Ramos (cell line): ENCODE measurements around the gene ZC3H12D.

ENCODE experiments used
- in situ Hi-C: fragments of 300-500 bp; cut with MboI; formaldehyde crosslinking; loops from one replicate; pipeline ENCODE4 v1.14.3; 2022; ENCODE audit warnings: low sequenced_read_pairs; ENCODE audit not compliant: unreplicated experiment

The ZC3H12D gene

DNA sequence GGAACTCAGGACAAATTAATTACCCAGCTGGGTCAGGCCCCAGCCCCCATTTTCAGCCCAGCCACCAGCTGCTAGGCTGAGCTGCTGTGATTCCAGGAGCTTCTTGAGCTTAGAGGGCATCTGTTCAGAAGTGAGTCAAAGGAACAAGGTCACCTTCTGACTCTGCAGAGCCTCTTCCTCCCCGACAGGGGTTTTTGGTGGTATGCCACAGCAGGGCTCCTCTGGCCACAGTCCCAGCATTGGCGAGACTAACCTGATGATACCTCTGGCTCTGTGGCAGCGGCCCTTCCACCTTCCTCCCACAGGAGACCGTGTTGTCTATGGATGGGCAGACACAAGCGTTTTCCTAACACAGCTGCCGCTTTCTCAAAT, 39.7 kb downstream of the ZC3H12D start:
- in situ Hi-C loops = loop anchor here (25.0 kb wide), 1 partner anchor 883 kb away; no protein-coding TSS in a partner anchor

- in situ Hi-C loops = loop anchor here (25.0 kb wide), 1 partner anchor 882 kb away; no protein-coding TSS in a partner anchor
These were observed 40.3 kb downstream of the ZC3H12D start for GRCh38 chr6:149444360-149445094.

DNA sequence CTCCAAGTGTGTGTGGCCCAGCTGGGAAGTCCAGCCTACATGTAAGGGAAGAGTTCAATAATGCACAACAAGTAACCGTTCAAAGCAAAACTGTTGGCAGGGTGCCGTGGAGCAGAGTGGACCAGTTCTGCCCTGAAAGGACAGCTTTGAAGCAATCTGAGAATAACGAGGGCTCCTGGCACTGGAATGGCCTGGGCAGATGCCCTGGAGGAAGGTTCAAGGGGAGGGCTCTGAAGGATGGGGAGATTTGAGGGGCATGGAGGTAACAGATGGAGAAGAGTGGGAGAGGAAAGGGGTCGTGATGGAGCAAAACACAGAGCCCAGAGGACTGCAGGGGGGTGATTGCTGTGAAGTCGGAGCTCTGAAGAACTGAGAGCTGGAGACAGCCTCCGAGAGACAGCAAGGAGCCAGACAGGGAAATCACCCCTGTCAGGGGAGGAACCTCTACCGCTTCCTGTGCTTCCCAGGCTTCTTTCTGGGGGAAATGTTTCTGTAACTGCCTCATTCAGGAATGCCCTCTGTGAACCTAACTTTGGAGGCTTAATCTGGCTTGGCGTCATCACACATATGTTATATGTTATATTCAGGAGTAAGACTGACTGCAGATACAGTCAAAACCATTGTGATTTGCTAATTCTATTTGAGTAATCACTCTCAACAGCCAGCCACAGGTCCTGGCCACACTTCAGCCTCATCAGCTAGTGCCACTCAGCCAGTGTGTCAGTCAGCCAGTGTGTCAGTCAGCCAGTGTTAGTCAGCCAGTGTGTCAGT, 41.2 kb downstream of the ZC3H12D start:
- in situ Hi-C loops = loop anchor here (25.0 kb wide), 1 partner anchor 881 kb away; no protein-coding TSS in a partner anchor

GRCh38 chr6:149441740-149442139, 43.1 kb downstream of the ZC3H12D start:
- in situ Hi-C loops = loop anchor here (25.0 kb wide), 1 partner anchor 879 kb away; no protein-coding TSS in a partner anchor

- in situ Hi-C loops = loop anchor here (25.0 kb wide), 1 partner anchor 879 kb away; no protein-coding TSS in a partner anchor
These were observed 43.8 kb downstream of the ZC3H12D start for GRCh38 chr6:149440735-149441671.

GRCh38 chr6:149439626-149440025, 45.2 kb downstream of the ZC3H12D start:
- in situ Hi-C loops = loop anchor here (25.0 kb wide), 1 partner anchor 877 kb away; no protein-coding TSS in a partner anchor

GRCh38 chr6:149438855-149439254, 46.0 kb downstream of the ZC3H12D start:
- in situ Hi-C loops = loop anchor here (25.0 kb wide), 1 partner anchor 877 kb away; no protein-coding TSS in a partner anchor

- in situ Hi-C loops = loop anchor here (25.0 kb wide), 1 partner anchor 875 kb away; no protein-coding TSS in a partner anchor
These were observed 47.6 kb downstream of the ZC3H12D start for GRCh38 chr6:149437212-149437611.

- in situ Hi-C loops = loop anchor here (25.0 kb wide), 1 partner anchor 874 kb away; no protein-coding TSS in a partner anchor
These were observed 48.2 kb downstream of the ZC3H12D start for GRCh38 chr6:149436647-149437046.

- in situ Hi-C loops = loop anchor here (25.0 kb wide), 1 partner anchor 874 kb away; no protein-coding TSS in a partner anchor
These were observed 48.8 kb downstream of the ZC3H12D start for GRCh38 chr6:149435919-149436586.

- in situ Hi-C loops = loop anchor here (5.0 to 25.0 kb wide), 2 partner anchors 352 to 872 kb away; no protein-coding TSS in a partner anchor
These were observed 50.9 kb downstream of the ZC3H12D start for GRCh38 chr6:149433881-149434280.

GRCh38 chr6:149433405-149433804, 51.4 kb downstream of the ZC3H12D start:
- in situ Hi-C loops = loop anchor here (5.0 to 25.0 kb wide), 2 partner anchors 351 to 871 kb away; no protein-coding TSS in a partner anchor

- in situ Hi-C loops = loop anchor here (5.0 to 25.0 kb wide), 2 partner anchors 350 to 870 kb away; no protein-coding TSS in a partner anchor
These were observed 52.7 kb downstream of the ZC3H12D start for GRCh38 chr6:149431905-149432775.

- in situ Hi-C loops = loop anchor here (5.0 to 25.0 kb wide), 4 partner anchors 242 to 867 kb away; no protein-coding TSS in a partner anchor
These were observed 55.1 kb downstream of the ZC3H12D start for GRCh38 chr6:149429427-149430360.

GRCh38 chr6:149428606-149429005, 56.2 kb downstream of the ZC3H12D start:
- in situ Hi-C loops = loop anchor here (5.0 to 25.0 kb wide), 3 partner anchors 241 to 866 kb away; no protein-coding TSS in a partner anchor

DNA sequence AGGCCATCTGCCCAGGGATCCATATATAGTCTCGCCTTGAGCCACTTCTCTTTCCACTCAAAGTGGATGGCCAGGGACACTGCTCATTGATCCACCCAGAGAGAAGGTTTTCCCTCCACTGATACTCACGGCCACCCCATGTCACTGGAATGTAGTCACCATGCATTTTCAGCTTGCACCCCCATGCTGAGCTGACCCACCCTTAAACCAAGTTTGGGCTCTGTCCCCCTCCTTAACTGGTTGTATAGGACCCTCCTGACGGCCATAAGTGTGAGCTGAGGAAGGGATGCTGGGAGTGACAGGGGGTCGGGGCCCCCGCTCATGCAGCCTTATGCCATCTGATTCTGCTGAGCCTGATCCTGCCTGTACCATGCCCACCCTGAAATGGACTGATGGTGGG, 59.1 kb downstream of the ZC3H12D start:
- in situ Hi-C loops = loop anchor here (5.0 to 25.0 kb wide), 3 partner anchors 238 to 863 kb away; no protein-coding TSS in a partner anchor

GRCh38 chr6:149425224-149425623, 59.6 kb downstream of the ZC3H12D start:
- in situ Hi-C loops = loop anchor here (5.0 to 25.0 kb wide), 3 partner anchors 238 to 863 kb away; no protein-coding TSS in a partner anchor
